ENCODE data around the gene CCDC187. TPM values are rescaled to one million over a fixed set of nuclear protein-coding genes. Genes with fewer than 3 reads are reported as not detected.

CCDC187 gene
- total RNA-seq, 1 experiment from 2014 or later: 2.7 TPM

- intact Hi-C loops (cut with micrococcal nuclease; ENCODE audit: unreplicated experiment): no loop called here
- Histone ChIP-seq H4K20me1 (ENCODE audit: insufficient read depth) (peaks cover 25% of the 10 kb centered on the region), H3K4me3 (no peak overlapping the region), H3K27me3 (ENCODE audit: insufficient read depth, low read depth) (no peaks in the 10 kb centered on the region), H3K4me2 (no peak overlapping the region), H3K4me1 (replicated peaks; ENCODE audit: insufficient read depth) (peaks cover 14% of the 10 kb centered on the region), H3K27ac (no peak overlapping the region), H3F3A (ENCODE audit: insufficient read depth, low read depth) (peaks cover 13% of the 10 kb centered on the region), H3K79me2 (ENCODE audit: low read depth) (0 out of 2 replicates have a peak, but pooled peaks cover 4% of the 10 kb centered on the region), H3K9me3 (ENCODE audit: insufficient read depth, low read depth) (no peaks in the 10 kb centered on the region), H2AFZ (no peak overlapping the region), H3K36me3 (ENCODE audit: low read depth) (peaks cover 11% of the 10 kb centered on the region), H3K9me2 (ENCODE audit: insufficient read depth) (no peaks in the 10 kb centered on the region)
- no peak for DNase-seq
- POLR2A ChIA-PET (ENCODE audit: unreplicated experiment): interaction anchor here (0.5 to 0.7 kb wide), 2 partner anchors 148 to 207 kb away, joined by 3 to 10 read pairs; no protein-coding TSS in a partner anchor
- TF ChIP-seq EZH2 (IDR thresholded peaks at IDR 0.05; ENCODE audit: low read depth) (no peak), CTCF (conservative IDR thresholded peaks at IDR 0.05) (no peak)
- no TSS peak for BruUV-seq (replicated peaks)
- CTCF ChIA-PET: interaction anchor here (0.6 kb wide), 1 partner anchor 86 kb away, joined by 7 read pairs; no protein-coding TSS in a partner anchor
Measured at GRCh38 chr9:136219276-136219675, 84.6 kb downstream of the CCDC187 start.

GRCh38 chr9:136218673-136219072, 85.2 kb downstream of the CCDC187 start:
- BruUV-seq (replicated peaks): no TSS peak
- no peaks in the 10 kb centered on the region for H3K9me2 ChIP-seq (ENCODE audit: insufficient read depth)
- peaks cover 26% of the 10 kb centered on the region for H4K20me1 ChIP-seq (ENCODE audit: insufficient read depth)
- peaks cover 14% of the 10 kb centered on the region for H3K4me1 ChIP-seq (replicated peaks; ENCODE audit: insufficient read depth)
- H3K79me2 ChIP-seq (ENCODE audit: low read depth): 0 out of 2 replicates have a peak, but pooled peaks cover 3% of the 10 kb centered on the region
- no peak for DNase-seq
- CTCF ChIA-PET: no interaction called here
- H3K4me2 ChIP-seq: no peak overlapping the region
- TF ChIP-seq EZH2 (IDR thresholded peaks at IDR 0.05; ENCODE audit: low read depth): no peak
- TF ChIP-seq CTCF (conservative IDR thresholded peaks at IDR 0.05): no peak
- H3K36me3 ChIP-seq (ENCODE audit: low read depth): peaks cover 16% of the 10 kb centered on the region
- H3K27ac ChIP-seq: no peak overlapping the region
- H3K27me3 ChIP-seq (ENCODE audit: insufficient read depth, low read depth): no peaks in the 10 kb centered on the region
- POLR2A ChIA-PET (ENCODE audit: unreplicated experiment): no interaction called here
- H3K4me3 ChIP-seq: no peak overlapping the region
- H3K9me3 ChIP-seq (ENCODE audit: insufficient read depth, low read depth): no peaks in the 10 kb centered on the region
- H3F3A ChIP-seq (ENCODE audit: insufficient read depth, low read depth): peaks cover 13% of the 10 kb centered on the region
- intact Hi-C loops (cut with micrococcal nuclease; ENCODE audit: unreplicated experiment): no loop called here
- no peak overlapping the region for H2AFZ ChIP-seq

- Histone ChIP-seq H3F3A (ENCODE audit: insufficient read depth, low read depth) (peaks cover 13% of the 10 kb centered on the region), H3K27ac (no peak overlapping the region), H3K4me1 (replicated peaks; ENCODE audit: insufficient read depth) (peaks cover 14% of the 10 kb centered on the region), H3K9me2 (ENCODE audit: insufficient read depth) (no peaks in the 10 kb centered on the region), H3K79me2 (ENCODE audit: low read depth) (no peaks in the 10 kb centered on the region), H3K9me3 (ENCODE audit: insufficient read depth, low read depth) (no peaks in the 10 kb centered on the region), H3K4me2 (no peak overlapping the region), H2AFZ (no peak overlapping the region), H4K20me1 (ENCODE audit: insufficient read depth) (peaks cover 22% of the 10 kb centered on the region), H3K36me3 (ENCODE audit: low read depth) (peaks cover 16% of the 10 kb centered on the region), H3K4me3 (no peak overlapping the region), H3K27me3 (ENCODE audit: insufficient read depth, low read depth) (no peaks in the 10 kb centered on the region)
- intact Hi-C loops (cut with micrococcal nuclease; ENCODE audit: unreplicated experiment): no loop called here
- BruUV-seq (replicated peaks): no TSS peak
- ChIA-PET POLR2A (ENCODE audit: unreplicated experiment) (no interaction called here), CTCF (no interaction called here)
- DNase-seq: no peak
- TF ChIP-seq EZH2 (IDR thresholded peaks at IDR 0.05; ENCODE audit: low read depth): no peak
- no peak for TF ChIP-seq CTCF (conservative IDR thresholded peaks at IDR 0.05)
Measured at GRCh38 chr9:136218271-136218670, 85.6 kb downstream of the CCDC187 start.
